Naive thymus-derived CD4-positive, alpha-beta T cell (primary cell): ENCODE measurements around the gene HOXB8. TPM values are rescaled to one million over a fixed set of nuclear protein-coding genes. Genes with fewer than 3 reads are reported as not detected.
A peak's percentile ranks its signal among the peaks of the same experiment; 100 is the strongest.

Source experiments
- ATAC-seq: fragments of 150-1000 bp; cut with Tn5 transposase; 2 replicates; pipeline ENCODE4 v1.10.0; 2021; ENCODE audit warnings: mild to moderate bottlenecking, moderate library complexity
- CTCF ChIA-PET: fragments of 350-600 bp; sonication (Branson Sonifier 250); formaldehyde crosslinking; loops from one replicate; lab custom pipeline; 2021; ENCODE audit warnings: antibody characterized with exemption; lab: Charles Lee
- POLR2A ChIA-PET: fragments of 350-600 bp; sonication (Branson Sonifier 250); formaldehyde crosslinking; loops from one replicate; lab custom pipeline; 2021; ENCODE audit warnings: antibody characterized with exemption, inconsistent platforms; lab: Charles Lee
- DNase-seq, 9 donors: peaks; one replicate each; pipeline versions ENCODE4 v3.0.0 to v3.0.0-alpha.2; 2020 to 2022; ENCODE audit warnings: mixed read lengths in 1 of 9
- H3K27ac ChIP-seq: one replicate; pipeline ENCODE4 v1.7.0; 2013; ENCODE audit warnings: mild to moderate bottlenecking, low read depth, low read length, moderate library complexity
- H3K27me3 ChIP-seq, 2 donors: one replicate each; pipeline ENCODE4 v1.7.0; 2013; ENCODE audit warnings: low read length in 2 of 2, mild to moderate bottlenecking in 2 of 2, moderate library complexity in 2 of 2; ENCODE audit not compliant: control insufficient read depth in 2 of 2, insufficient read depth in 2 of 2
- H3K36me3 ChIP-seq, 3 experiments: 1 replicate in 2 of 3; 2 replicates in 1 of 3; pipeline ENCODE4 v1.7.0; 2013; ENCODE audit warnings: low read length in 3 of 3, mild to moderate bottlenecking in 3 of 3, moderate library complexity in 1 of 3; ENCODE audit not compliant: insufficient read depth in 3 of 3, control insufficient read depth in 2 of 3
- H3K4me1 ChIP-seq, 2 donors: one replicate each; pipeline ENCODE4 v1.7.0; 2013; ENCODE audit warnings: low read length in 2 of 2, mild to moderate bottlenecking in 2 of 2, moderate library complexity in 1 of 2; ENCODE audit not compliant: control insufficient read depth in 2 of 2, insufficient read depth in 2 of 2
- H3K4me3 ChIP-seq: 2 replicates; pipeline ENCODE4 v1.7.0; 2013; ENCODE audit warnings: mild to moderate bottlenecking, low read length
- H3K9me3 ChIP-seq, 3 experiments: 1 replicate in 2 of 3; 2 replicates in 1 of 3; pipeline ENCODE4 v1.7.0; 2013; ENCODE audit warnings: low read length in 3 of 3; ENCODE audit not compliant: control insufficient read depth in 2 of 3
- H3K27ac Mint-ChIP-seq, 9 donors: one replicate each; pipeline ENCODE4 v1.8.0; 2020 to 2022; ENCODE audit warnings: mixed read lengths in 9 of 9, mild to moderate bottlenecking in 8 of 9, moderate library complexity in 5 of 9, inconsistent platforms in 2 of 9
- H3K27me3 Mint-ChIP-seq, 5 donors: one replicate each; pipeline ENCODE4 v1.8.0; 2021 to 2022; ENCODE audit warnings: mixed read lengths in 5 of 5, mild to moderate bottlenecking in 1 of 5
- H3K36me3 Mint-ChIP-seq, 5 donors: one replicate each; pipeline ENCODE4 v1.8.0; 2020 to 2022; ENCODE audit warnings: mixed read lengths in 5 of 5, mild to moderate bottlenecking in 3 of 5, inconsistent platforms in 1 of 5
- H3K4me1 Mint-ChIP-seq, 7 donors: one replicate each; pipeline ENCODE4 v1.8.0; 2020 to 2022; ENCODE audit warnings: mixed read lengths in 7 of 7, mild to moderate bottlenecking in 3 of 7, inconsistent platforms in 1 of 7
- H3K4me3 Mint-ChIP-seq, 10 donors: one replicate each; pipeline ENCODE4 v1.8.0; 2020 to 2022; ENCODE audit warnings: mild to moderate bottlenecking in 10 of 10, mixed read lengths in 10 of 10, moderate library complexity in 6 of 10, inconsistent platforms in 2 of 10
- H3K9me3 Mint-ChIP-seq, 11 donors: one replicate each; pipeline ENCODE4 v1.8.0; 2020 to 2022; ENCODE audit warnings: mixed read lengths in 11 of 11, mild to moderate bottlenecking in 4 of 11, inconsistent platforms in 1 of 11, moderate library complexity in 1 of 11
- intact Hi-C, 2 donors: fragments of 100-400 bp; cut with micrococcal nuclease; formaldehyde crosslinking; loops; one replicate each; pipeline ENCODE4 v1.15.1; 2023
- microRNA-seq: library from miRNA; unstranded; fragments of <30 nt; microRNA quantifications from one replicate; pipeline ENCODE4 v1.2.0, GENCODE V29; 2022; ENCODE audit warnings: borderline microRNAs expressed
- polyA plus RNA-seq, 2 donors: library from polyadenylated mRNA; unstranded; fragments of 300-500 nt; fragmentation: Illumina TruSeq; gene quantifications; one replicate each; pipeline ENCODE4 v1.2.3, GENCODE V29; 2021
- total RNA-seq, 6 experiments: library from RNA in 5 of 6; stranded (reverse) in 5 of 6; gene quantifications; 1 replicate in 5 of 6; 2 replicates in 1 of 6; pipeline ENCODE4 v1.2.3 and lab custom pipeline; 2021 to 2026

The HOXB8 gene
- total and polyA plus RNA-seq, 7 experiments from 2014 or later, result not detected

GRCh38 chr17:48563385-48563838 is 51.7 kb downstream of the HOXB8 start:
- intact Hi-C loops, result no loop called here
- Mint-ChIP-seq H3K27ac (peak overlapping the region in 1 of 9 donors; percentile 37), H3K36me3 (peaks cover 0 to 13% (median 0%) of the 10 kb centered on the region in 5 donors), H3K9me3 (peaks cover 0 to 1% (median 0%) of the 10 kb centered on the region in 11 donors), H3K4me1 (peaks cover 0 to 15% (median 3%) of the 10 kb centered on the region in 7 donors), H3K4me3 (peak overlapping the region in 5 of 10 donors; percentile 36 to 54 (median 48)), H3K27me3 (peaks cover 9 to 44% (median 14%) of the 10 kb centered on the region in 5 donors)
- ChIA-PET CTCF (no interaction called here), POLR2A (interaction anchor here (1.1 kb wide), 1 partner anchor 16 kb away, joined by 3 read pairs; no protein-coding TSS in a partner anchor)
- no peak for DNase-seq
- Histone ChIP-seq H3K36me3 (no peaks in the 10 kb centered on the region), H3K4me3 (no peak overlapping the region), H3K4me1 (no peaks in the 10 kb centered on the region), H3K27ac (no peak overlapping the region), H3K27me3 (no peaks in the 10 kb centered on the region), H3K9me3 (no peaks in the 10 kb centered on the region)
- no peak for ATAC-seq

- no peak overlapping the region for H3K4me3 Mint-ChIP-seq
- no peaks in the 10 kb centered on the region for H3K9me3 ChIP-seq
- H3K4me1 ChIP-seq, result no peaks in the 10 kb centered on the region
- no peak overlapping the region for H3K4me3 ChIP-seq
- peaks cover 0 to 10% (median 0%) of the 10 kb centered on the region in 5 donors for H3K36me3 Mint-ChIP-seq
- peaks cover 0 to 1% (median 0%) of the 10 kb centered on the region in 11 donors for H3K9me3 Mint-ChIP-seq
- H3K27ac Mint-ChIP-seq, result no peak overlapping the region
- DNase-seq (no peak), ATAC-seq (no peak)
- intact Hi-C loops, result no loop called here
- POLR2A ChIA-PET, result interaction anchor here (1.1 kb wide), 1 partner anchor 16 kb away, joined by 3 read pairs; no protein-coding TSS in a partner anchor
- H3K36me3 ChIP-seq, result no peaks in the 10 kb centered on the region
- H3K27me3 ChIP-seq, result no peaks in the 10 kb centered on the region
- peaks cover 9 to 48% (median 17%) of the 10 kb centered on the region in 5 donors for H3K27me3 Mint-ChIP-seq
- CTCF ChIA-PET, result no interaction called here
- H3K4me1 Mint-ChIP-seq, result peaks cover 0 to 15% (median 0%) of the 10 kb centered on the region in 7 donors
- H3K27ac ChIP-seq, result no peak overlapping the region
Measured at GRCh38 chr17:48562934-48563333, 52.2 kb downstream of the HOXB8 start.

Small RNA genes lying within 50 kb of the gene (microRNA-seq; reads per million reads assigned to microRNA genes)
- gene MIR196A1, result not detected

Other genes starting within 250 kb of the HOXB8 start
- gene SKAP1, start 185.1 kb downstream of the HOXB8 start, total RNA-seq, result 100 to 1,000 TPM in 4 of 5 experiments, 10 to 100 TPM in 1; 99.3 to 117 (median 109) TPM
- 100 to 1,000 TPM; 254 to 289 TPM for gene SKAP1, start 185.1 kb downstream of the HOXB8 start, polyA plus RNA-seq
- not detected for gene HOXB1, start 84.3 kb downstream of the HOXB8 start, total RNA-seq
- not detected for gene HOXB1, start 84.3 kb downstream of the HOXB8 start, polyA plus RNA-seq
- gene HOXB2, start 70.2 kb downstream of the HOXB8 start, total RNA-seq, result 10 to 100 TPM in 4 of 5 experiments, 1 to 10 TPM in 1; 3.4 to 46.9 (median 34.2) TPM
- 10 to 100 TPM in 1 of 2 donors, 1 to 10 TPM in 1; 9.7 to 23.1 TPM for gene HOXB2, start 70.2 kb downstream of the HOXB8 start, polyA plus RNA-seq
- 1 to 10 TPM in 4 of 5 experiments, under 1 TPM in 1; 0.34 to 7.9 (median 2.4) TPM for gene HOXB4, start 36.9 kb downstream of the HOXB8 start, total RNA-seq
- not detected for gene HOXB4, start 36.9 kb downstream of the HOXB8 start, polyA plus RNA-seq
- 10 to 100 TPM in 1 of 5 experiments, 1 to 10 TPM in 3, under 1 TPM in 1; 0.48 to 14.6 (median 7.1) TPM for gene HOXB3, start 25.1 kb downstream of the HOXB8 start, total RNA-seq
- gene HOXB3, start 25.1 kb downstream of the HOXB8 start, polyA plus RNA-seq, result under 1 TPM in 1 of 2 donors, not detected in 1; 0.11 TPM
- gene HOXB5, start 21.5 kb downstream of the HOXB8 start, total RNA-seq, result not detected
- not detected for gene HOXB5, start 21.5 kb downstream of the HOXB8 start, polyA plus RNA-seq
- gene HOXB6, start 10.3 kb downstream of the HOXB8 start, total RNA-seq, result under 1 TPM in 1 of 5 experiments, not detected in 4; 0.34 TPM
- not detected for gene HOXB6, start 10.3 kb downstream of the HOXB8 start, polyA plus RNA-seq
- gene HOXB7, start 4.3 kb downstream of the HOXB8 start, total RNA-seq, result under 1 TPM in 1 of 5 experiments, not detected in 4; 0.31 TPM
- gene HOXB7, start 4.3 kb downstream of the HOXB8 start, polyA plus RNA-seq, result not detected
- gene HOXB9, start 11.1 kb upstream of the HOXB8 start, total RNA-seq, result under 1 TPM in 3 of 5 experiments, not detected in 2; 0.12 to 0.24 (median 0.16) TPM
- not detected for gene HOXB9, start 11.1 kb upstream of the HOXB8 start, polyA plus RNA-seq
- gene PRAC1, start 107.2 kb upstream of the HOXB8 start, total RNA-seq, result not detected
- not detected for gene PRAC1, start 107.2 kb upstream of the HOXB8 start, polyA plus RNA-seq
- not detected for gene PRAC2, start 107.9 kb upstream of the HOXB8 start, total RNA-seq
- not detected for gene PRAC2, start 107.9 kb upstream of the HOXB8 start, polyA plus RNA-seq
- gene HOXB13, start 113.5 kb upstream of the HOXB8 start, total RNA-seq, result not detected
- not detected for gene HOXB13, start 113.5 kb upstream of the HOXB8 start, polyA plus RNA-seq
- gene TTLL6, start 201.9 kb upstream of the HOXB8 start, total RNA-seq, result not detected
- gene TTLL6, start 201.9 kb upstream of the HOXB8 start, polyA plus RNA-seq, result not detected
- 100 to 1,000 TPM; 129 to 208 (median 139) TPM for gene CALCOCO2, start 215.7 kb upstream of the HOXB8 start, total RNA-seq
- gene CALCOCO2, start 215.7 kb upstream of the HOXB8 start, polyA plus RNA-seq, result 100 to 1,000 TPM; 159 to 167 TPM